ENCODE results near the gene CA6. TPM values are rescaled to one million over a fixed set of nuclear protein-coding genes. Genes with fewer than 3 reads are reported as not detected.

CA6 gene
- total and polyA plus RNA-seq, 11 donors = not detected

DNA sequence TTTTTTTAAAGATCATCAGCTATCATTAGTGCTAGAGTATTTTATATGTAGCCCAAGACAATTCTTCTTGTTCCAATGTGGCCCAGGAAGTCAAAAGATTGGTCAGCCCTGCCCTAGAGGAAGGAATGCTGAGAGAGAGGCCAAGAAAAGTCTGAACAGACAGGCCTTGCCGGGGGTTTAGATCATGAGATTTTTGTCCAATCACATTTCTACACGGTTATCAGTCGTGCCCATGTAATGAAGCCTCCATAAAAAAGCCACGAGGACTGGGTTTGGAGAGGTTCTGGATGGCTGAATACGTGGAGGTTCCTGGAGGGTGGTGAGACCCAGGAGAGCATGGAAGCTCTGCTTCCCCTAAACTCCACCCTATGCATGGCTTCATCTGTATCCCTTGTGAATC is 42.9 kb upstream of the CA6 start:
- TF ChIP-seq, protein P1, sequence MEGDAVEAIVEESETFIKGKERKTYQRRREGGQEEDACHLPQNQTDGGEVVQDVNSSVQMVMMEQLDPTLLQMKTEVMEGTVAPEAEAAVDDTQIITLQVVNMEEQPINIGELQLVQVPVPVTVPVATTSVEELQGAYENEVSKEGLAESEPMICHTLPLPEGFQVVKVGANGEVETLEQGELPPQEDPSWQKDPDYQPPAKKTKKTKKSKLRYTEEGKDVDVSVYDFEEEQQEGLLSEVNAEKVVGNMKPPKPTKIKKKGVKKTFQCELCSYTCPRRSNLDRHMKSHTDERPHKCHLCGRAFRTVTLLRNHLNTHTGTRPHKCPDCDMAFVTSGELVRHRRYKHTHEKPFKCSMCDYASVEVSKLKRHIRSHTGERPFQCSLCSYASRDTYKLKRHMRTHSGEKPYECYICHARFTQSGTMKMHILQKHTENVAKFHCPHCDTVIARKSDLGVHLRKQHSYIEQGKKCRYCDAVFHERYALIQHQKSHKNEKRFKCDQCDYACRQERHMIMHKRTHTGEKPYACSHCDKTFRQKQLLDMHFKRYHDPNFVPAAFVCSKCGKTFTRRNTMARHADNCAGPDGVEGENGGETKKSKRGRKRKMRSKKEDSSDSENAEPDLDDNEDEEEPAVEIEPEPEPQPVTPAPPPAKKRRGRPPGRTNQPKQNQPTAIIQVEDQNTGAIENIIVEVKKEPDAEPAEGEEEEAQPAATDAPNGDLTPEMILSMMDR (IDR thresholded peaks at IDR 0.05) = no peak
- no peak for TF ChIP-seq POLR2A (IDR thresholded peaks at IDR 0.05)
- no peaks in the 10 kb centered on the region for H3K9me3 ChIP-seq
- H3K4me1 ChIP-seq = peaks cover 0 to 16% (median 6%) of the 10 kb centered on the region in 12 donors
- no peak overlapping the region for H3K27ac ChIP-seq
- no peak overlapping the region for H3K4me3 ChIP-seq
- DNase-seq (no peak), ATAC-seq (no peak)
- 78 to 86% (median 84%) methylated on average over 5 of the region's 5 CpGs for WGBS, 4 donors
- intact Hi-C loops (cut with DNase I) = no loop called here
- no peaks in the 10 kb centered on the region for H3K36me3 ChIP-seq
- H3K27me3 ChIP-seq = no peaks in the 10 kb centered on the region

DNA sequence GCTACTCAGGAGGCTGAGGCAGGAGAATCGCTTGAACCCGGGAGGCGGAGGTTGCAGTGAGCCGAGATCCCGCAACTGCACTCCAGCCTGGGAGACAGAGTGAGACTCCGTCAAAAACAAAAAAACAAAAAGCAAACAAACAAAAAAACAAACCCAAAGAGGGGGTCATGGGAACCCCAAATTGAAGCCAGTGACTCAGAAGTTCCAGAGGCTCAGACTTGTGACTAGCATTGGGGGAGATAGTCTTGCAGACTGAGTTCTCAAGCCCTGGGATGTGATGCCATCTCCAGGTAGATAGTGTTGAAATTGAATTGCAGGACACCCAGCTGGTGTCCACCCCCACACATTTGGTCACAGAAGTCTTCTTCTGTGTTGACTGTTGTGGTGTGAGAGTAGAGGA is 42.3 kb upstream of the CA6 start:
- H3K27me3 ChIP-seq = no peaks in the 10 kb centered on the region
- WGBS, 4 donors = 94 to 99% (median 96%) methylated on average over 6 of the region's 6 CpGs
- no peaks in the 10 kb centered on the region for H3K9me3 ChIP-seq
- no peak overlapping the region for H3K4me3 ChIP-seq
- H3K4me1 ChIP-seq = peaks cover 0 to 16% (median 6%) of the 10 kb centered on the region in 12 donors
- intact Hi-C loops (cut with DNase I) = no loop called here
- ATAC-seq (no peak), DNase-seq (no peak)
- no peaks in the 10 kb centered on the region for H3K36me3 ChIP-seq
- no peak overlapping the region for H3K27ac ChIP-seq
- TF ChIP-seq POLR2A (IDR thresholded peaks at IDR 0.05) = no peak
- TF ChIP-seq, protein P1 (IDR thresholded peaks at IDR 0.05) = no peak

DNA sequence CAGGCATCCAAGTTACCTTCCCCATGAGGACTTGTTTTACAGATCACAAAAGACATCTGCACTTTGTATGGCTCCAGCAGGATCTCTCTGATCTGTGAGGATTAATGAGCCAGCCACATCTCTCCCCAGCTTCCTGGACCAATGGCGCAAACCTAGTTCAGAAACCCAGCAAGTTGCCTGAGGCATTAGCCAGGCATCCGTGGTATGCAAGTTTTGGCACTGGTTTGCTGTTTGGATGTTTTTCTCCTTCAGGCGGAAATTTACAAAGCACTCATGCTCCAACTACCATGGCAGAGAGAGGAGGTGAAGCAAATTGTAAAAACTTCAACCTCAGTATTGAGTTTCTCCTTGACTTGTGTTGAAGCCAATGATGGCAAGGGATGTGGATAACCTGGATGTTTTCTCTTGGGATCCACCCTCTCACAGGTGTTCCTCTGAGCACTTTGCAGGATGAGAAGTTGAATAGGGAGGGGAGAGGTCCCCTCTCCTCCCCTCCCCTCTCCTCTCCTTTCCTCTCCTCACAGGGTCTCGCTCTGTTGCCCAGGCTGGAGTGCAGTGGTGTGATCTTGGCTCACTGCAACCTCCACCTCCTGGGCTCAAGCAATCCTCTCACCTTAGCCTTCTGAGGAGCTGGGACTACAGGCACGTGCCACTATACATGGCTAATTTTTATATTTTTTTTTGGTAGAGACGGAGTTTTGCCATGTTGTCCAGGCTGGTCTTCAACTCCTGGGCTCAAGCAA is 41.6 kb upstream of the CA6 start:
- WGBS, 4 donors = 57 to 65% (median 61%) methylated on average over 6 of the region's 6 CpGs
- Histone ChIP-seq H3K4me1 (peaks cover 0 to 16% (median 6%) of the 10 kb centered on the region in 12 donors), H3K4me3 (no peak overlapping the region), H3K36me3 (no peaks in the 10 kb centered on the region), H3K27ac (no peak overlapping the region), H3K27me3 (no peaks in the 10 kb centered on the region), H3K9me3 (no peaks in the 10 kb centered on the region)
- intact Hi-C loops (cut with DNase I) = no loop called here
- DNase-seq (peak in 1 of 5 donors; percentile 41), ATAC-seq (peak in 3 of 4 donors; percentile 28 to 75 (median 63))
- no peak for TF ChIP-seq POLR2A (IDR thresholded peaks at IDR 0.05)
- TF ChIP-seq, protein P1 (IDR thresholded peaks at IDR 0.05) = no peak

DNA sequence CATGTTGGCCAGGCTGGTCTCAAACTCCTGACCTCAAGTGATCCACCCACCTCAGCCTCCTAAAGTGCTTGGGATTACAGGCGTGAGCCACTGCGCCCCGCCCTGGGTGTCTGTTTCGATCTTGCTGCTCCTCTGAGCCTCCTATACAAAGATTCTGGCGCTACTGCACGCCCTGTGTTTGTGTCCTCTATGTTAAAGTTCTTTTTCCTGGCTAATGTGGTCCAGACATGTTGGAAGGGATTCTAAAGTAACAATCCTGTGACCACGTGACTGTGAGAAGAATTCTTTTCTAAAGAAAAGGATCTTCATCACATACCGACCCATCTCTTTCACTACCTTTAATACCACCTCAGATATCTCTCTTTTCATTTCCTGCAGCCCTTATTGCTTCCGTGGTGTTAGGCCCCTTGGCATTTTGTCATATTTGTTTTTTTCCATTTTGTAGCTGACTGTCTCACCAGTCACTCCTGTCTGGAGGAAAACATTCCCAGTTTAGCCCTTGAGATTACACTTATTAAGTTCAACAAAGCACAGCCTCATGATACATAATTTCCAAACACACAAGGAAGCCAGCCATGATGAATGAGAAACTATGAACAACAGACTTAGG is 40.0 kb upstream of the CA6 start:
- peak in 3 of 4 donors; percentile 15 to 59 (median 22) for ATAC-seq
- H3K4me3 ChIP-seq = no peak overlapping the region
- no peak for TF ChIP-seq POLR2A (IDR thresholded peaks at IDR 0.05)
- TF ChIP-seq, protein P1 (IDR thresholded peaks at IDR 0.05) = no peak
- 71 to 75% (median 73%) methylated on average over 9 of the region's 9 CpGs for WGBS, 4 donors
- H3K9me3 ChIP-seq = no peaks in the 10 kb centered on the region
- intact Hi-C loops (cut with DNase I) = no loop called here
- H3K27me3 ChIP-seq = no peaks in the 10 kb centered on the region
- H3K4me1 ChIP-seq = peaks cover 0 to 16% (median 5%) of the 10 kb centered on the region in 12 donors
- H3K27ac ChIP-seq = peak overlapping the region in 2 of 12 donors; percentile 50 to 52
- DNase-seq = no peak
- no peaks in the 10 kb centered on the region for H3K36me3 ChIP-seq
